ENCODE data around the gene ABCF1. TPM values are rescaled to one million over a fixed set of nuclear protein-coding genes. Genes with fewer than 3 reads are reported as not detected.

The ABCF1 gene
- total RNA-seq, 2 donors from 2014 or later = 33.9 to 41.3 TPM

DNA sequence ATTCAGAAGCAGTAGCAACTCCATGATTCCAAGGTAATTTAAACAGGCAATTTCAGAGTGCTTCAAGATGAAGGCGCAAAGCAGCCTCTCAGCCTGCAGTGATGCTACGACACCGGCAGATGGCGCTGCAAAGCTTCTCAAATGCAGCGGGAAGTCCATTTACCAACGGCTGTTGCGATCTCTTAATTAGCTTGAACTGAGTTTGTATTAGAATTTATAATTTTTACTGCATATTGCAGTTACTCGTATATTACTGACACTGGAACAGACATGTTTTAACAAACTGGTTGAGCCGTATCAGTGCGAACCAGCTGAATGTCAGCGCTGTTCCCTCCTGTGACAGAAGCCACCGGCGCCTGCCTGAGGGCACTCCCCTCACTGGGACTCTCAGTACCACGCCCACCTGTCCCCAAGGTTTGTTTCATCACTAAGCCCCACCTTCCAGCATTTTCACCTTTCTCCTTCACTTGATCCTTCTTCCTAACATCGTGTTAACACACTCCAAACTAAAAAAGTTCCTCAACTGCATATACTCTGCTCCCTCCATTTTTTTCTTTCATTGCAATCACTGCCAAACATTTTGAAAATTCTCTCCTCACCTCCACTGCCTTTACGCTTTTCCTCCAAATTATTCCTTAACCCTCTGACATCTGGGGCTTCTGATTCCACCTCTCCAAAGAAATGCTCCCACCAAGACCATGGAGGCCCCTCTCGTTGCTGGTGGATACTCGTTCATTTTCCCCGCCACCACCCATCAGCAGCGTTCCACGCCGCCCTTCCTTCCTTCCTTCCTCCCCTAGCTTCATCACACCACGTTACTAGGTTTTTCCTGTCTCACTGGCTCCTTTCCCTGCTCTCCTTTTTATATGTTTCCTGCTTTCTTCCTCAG, 29.5 kb upstream of the ABCF1 start:
- Histone ChIP-seq H3K4me1 (peaks cover 0 to 14% of the 10 kb centered on the region in 2 donors), H3K36me3 (peaks cover 12% of the 10 kb centered on the region), H3K27me3 (no peaks in the 10 kb centered on the region), H3K27ac (peak overlapping the region; percentile 9 to 48), H3K9me3 (no peaks in the 10 kb centered on the region), H3K4me3 (peak overlapping the region in 1 of 2 donors; percentile 34)
- TF ChIP-seq, protein P1, sequence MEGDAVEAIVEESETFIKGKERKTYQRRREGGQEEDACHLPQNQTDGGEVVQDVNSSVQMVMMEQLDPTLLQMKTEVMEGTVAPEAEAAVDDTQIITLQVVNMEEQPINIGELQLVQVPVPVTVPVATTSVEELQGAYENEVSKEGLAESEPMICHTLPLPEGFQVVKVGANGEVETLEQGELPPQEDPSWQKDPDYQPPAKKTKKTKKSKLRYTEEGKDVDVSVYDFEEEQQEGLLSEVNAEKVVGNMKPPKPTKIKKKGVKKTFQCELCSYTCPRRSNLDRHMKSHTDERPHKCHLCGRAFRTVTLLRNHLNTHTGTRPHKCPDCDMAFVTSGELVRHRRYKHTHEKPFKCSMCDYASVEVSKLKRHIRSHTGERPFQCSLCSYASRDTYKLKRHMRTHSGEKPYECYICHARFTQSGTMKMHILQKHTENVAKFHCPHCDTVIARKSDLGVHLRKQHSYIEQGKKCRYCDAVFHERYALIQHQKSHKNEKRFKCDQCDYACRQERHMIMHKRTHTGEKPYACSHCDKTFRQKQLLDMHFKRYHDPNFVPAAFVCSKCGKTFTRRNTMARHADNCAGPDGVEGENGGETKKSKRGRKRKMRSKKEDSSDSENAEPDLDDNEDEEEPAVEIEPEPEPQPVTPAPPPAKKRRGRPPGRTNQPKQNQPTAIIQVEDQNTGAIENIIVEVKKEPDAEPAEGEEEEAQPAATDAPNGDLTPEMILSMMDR (IDR thresholded peaks at IDR 0.05) = peak; percentile 93 to 97
- DNase-seq (ENCODE audit: low spot score) = peak; percentile 87

DNA sequence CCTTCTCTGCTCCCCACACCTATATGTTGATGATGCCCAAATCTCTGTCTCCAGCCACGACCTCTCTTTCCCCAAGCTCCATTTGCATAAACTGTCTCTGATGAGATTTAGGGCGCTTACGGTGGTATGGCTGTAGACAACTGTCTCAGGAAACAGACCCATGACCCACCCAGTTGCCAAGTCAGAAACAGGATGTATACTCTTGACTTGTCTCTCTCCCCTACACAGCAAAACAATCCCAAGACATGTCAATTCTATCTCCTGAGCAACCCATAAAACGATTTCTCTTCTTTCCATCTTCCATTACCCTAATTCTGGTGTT, 28.9 kb upstream of the ABCF1 start:
- DNase-seq (ENCODE audit: low spot score) = no peak

DNA sequence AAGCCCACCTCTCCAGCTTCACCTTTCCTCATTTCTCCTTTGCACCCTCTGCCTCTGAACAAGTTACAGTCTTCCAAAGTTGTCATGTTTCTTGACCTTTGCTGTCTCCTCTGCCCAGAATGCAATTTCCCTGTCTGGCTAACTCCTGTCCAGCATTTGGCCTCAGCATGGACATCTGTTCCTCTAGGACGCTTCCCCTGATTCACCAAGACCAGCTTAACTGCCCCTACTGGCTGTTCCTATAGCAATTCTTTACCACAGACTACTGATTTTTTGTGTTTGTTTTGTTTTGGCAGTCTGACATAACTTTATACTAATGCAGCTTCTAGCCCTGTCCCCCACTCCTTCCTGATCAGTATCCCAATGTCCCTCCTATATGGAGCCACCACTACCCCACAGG, 28.3 kb upstream of the ABCF1 start:
- peaks cover 18% of the 10 kb centered on the region for H3K36me3 ChIP-seq
- no peak overlapping the region for H3K4me3 ChIP-seq
- H3K27ac ChIP-seq = peak overlapping the region in 1 of 2 donors; percentile 48

More for the DNA sequence above, 28.9 kb upstream of the ABCF1 start:
- peak overlapping the region; percentile 9 to 48 for H3K27ac ChIP-seq
- H3K9me3 ChIP-seq = no peaks in the 10 kb centered on the region
- peaks cover 18% of the 10 kb centered on the region for H3K36me3 ChIP-seq
- TF ChIP-seq, protein P1 (IDR thresholded peaks at IDR 0.05) = no peak
- peaks cover 0 to 14% of the 10 kb centered on the region in 2 donors for H3K4me1 ChIP-seq
- no peaks in the 10 kb centered on the region for H3K27me3 ChIP-seq
- peak overlapping the region in 1 of 2 donors; percentile 34 for H3K4me3 ChIP-seq

DNA sequence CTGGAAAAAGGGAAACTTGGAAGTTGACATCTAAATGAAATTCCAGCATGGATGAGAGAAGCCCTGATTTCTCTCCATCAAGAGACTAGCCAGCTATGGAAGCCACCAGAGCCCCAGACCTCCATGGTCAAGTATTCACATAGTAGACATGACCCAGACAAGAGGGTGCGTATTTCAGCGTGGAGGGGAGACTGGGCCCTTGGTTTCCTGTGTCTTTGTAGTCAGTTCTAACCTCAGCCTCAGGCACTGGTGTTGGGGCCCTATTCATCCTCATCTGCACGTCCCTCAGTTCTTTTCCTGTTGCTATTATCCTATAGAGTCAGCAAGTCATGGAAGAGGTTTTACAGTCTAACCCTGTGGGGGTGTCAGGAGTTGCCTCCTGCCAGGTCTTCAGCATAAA, 27.4 kb upstream of the ABCF1 start:
- H3K27me3 ChIP-seq = no peaks in the 10 kb centered on the region
- H3K4me1 ChIP-seq = peaks cover 0 to 14% of the 10 kb centered on the region in 2 donors
- DNase-seq (ENCODE audit: low spot score) = no peak
- H3K36me3 ChIP-seq = peaks cover 18% of the 10 kb centered on the region
- TF ChIP-seq, protein P1 (IDR thresholded peaks at IDR 0.05) = no peak
- H3K9me3 ChIP-seq = no peaks in the 10 kb centered on the region
- H3K4me3 ChIP-seq = no peak overlapping the region
- no peak overlapping the region for H3K27ac ChIP-seq

More for the DNA sequence above, 28.3 kb upstream of the ABCF1 start:
- TF ChIP-seq, protein P1 (IDR thresholded peaks at IDR 0.05) = no peak
- peaks cover 0 to 14% of the 10 kb centered on the region in 2 donors for H3K4me1 ChIP-seq
- no peak for DNase-seq (ENCODE audit: low spot score)
- H3K9me3 ChIP-seq = no peaks in the 10 kb centered on the region
- no peaks in the 10 kb centered on the region for H3K27me3 ChIP-seq

DNA sequence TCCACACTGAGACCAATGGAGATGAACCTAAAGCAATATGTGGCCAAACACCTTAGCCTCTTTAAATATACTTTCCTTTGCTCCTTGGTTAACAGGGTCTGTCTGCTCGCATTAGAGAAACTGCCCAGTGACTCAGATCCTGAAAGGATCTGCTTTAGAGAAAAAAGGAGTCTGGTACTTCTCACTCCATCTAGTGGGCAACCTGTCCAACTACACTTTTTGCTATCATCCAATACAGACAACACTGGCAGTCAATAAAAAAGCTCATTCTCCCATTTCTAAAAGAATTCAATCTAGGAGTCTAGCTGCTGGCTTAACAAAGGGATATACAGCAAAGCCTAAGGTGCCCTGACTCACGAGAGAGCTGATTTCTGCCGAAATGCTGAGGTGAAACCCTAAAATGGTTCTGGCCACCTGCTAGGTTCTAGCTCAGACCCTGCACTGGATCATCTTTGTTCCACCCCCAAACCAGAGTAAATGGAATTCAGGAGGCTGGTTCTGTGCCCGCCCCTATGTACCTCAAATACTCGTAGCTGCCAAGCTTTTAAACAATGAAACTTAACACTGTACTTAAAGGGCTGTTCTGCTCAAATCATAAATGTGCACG, 26.5 kb upstream of the ABCF1 start:
- TF ChIP-seq, protein P1 (IDR thresholded peaks at IDR 0.05) = peak; percentile 55 to 79
- DNase-seq (ENCODE audit: low spot score) = no peak
- Histone ChIP-seq H3K4me1 (peaks cover 0 to 14% of the 10 kb centered on the region in 2 donors), H3K27ac (no peak overlapping the region), H3K9me3 (no peaks in the 10 kb centered on the region), H3K4me3 (no peak overlapping the region), H3K36me3 (peaks cover 27% of the 10 kb centered on the region), H3K27me3 (no peaks in the 10 kb centered on the region)
